Breast epithelium (tissue), 4 donors: ENCODE results near the gene DNM3. TPM values are rescaled to one million over a fixed set of nuclear protein-coding genes. Genes with fewer than 3 reads are reported as not detected.
A peak's percentile ranks its signal among the peaks of the same experiment; 100 is the strongest.
"Not testable (repeated sequence)": the region's sequence is repeated elsewhere in the genome, so short reads cannot be mapped to it uniquely, and the experiment has no call there.

ENCODE experiments used
- DNase-seq, 2 donors: peaks; one replicate each; pipeline ENCODE4 v3.0.0-alpha.2; 2019; ENCODE audit warnings: low spot score in 2 of 2
- H3K27ac ChIP-seq, 2 donors: fragments of 200-600 bp; sonication (generic) in 1 of 2; one replicate each; pipeline ENCODE4 v1.5.1; 2016 to 2019; ENCODE audit warnings: mild to moderate bottlenecking in 1 of 2
- H3K27me3 ChIP-seq, 2 donors: fragments of 200-600 bp; sonication (generic) in 1 of 2; one replicate each; pipeline versions ENCODE4 v1.5.1 to v1.6.0; 2017 to 2019; ENCODE audit warnings: control low read depth in 1 of 2, mild to moderate bottlenecking in 1 of 2
- H3K36me3 ChIP-seq: fragments of 200-600 bp; one replicate; pipeline ENCODE4 v1.5.1; 2019
- H3K4me1 ChIP-seq, 2 donors: fragments of 200-600 bp; sonication (generic); one replicate each; pipeline ENCODE4 v1.5.1; 2016 to 2019; ENCODE audit warnings: control low read depth in 1 of 2
- H3K4me3 ChIP-seq, 3 donors: fragments of 200-600 bp; sonication (generic); 1 replicate in 2 of 3; 2 replicates in 1 of 3; pipeline ENCODE4 v1.5.1; 2016 to 2019; ENCODE audit warnings: mild to moderate bottlenecking in 3 of 3, moderate library complexity in 2 of 3
- H3K9me3 ChIP-seq, 2 donors: fragments of 200-600 bp; sonication (generic) in 1 of 2; one replicate each; pipeline ENCODE4 v1.5.1; 2016 to 2019; ENCODE audit warnings: control low read depth in 1 of 2
- POLR2A ChIP-seq: fragments of 450-650 bp; IDR thresholded peaks from one replicate; pipeline ENCODE4 v1.6.1; 2016; ENCODE audit warnings: antibody characterized with exemption, mild to moderate bottlenecking, moderate library complexity
- POLR2AphosphoS5 ChIP-seq, 3 donors: sonication (generic); formaldehyde crosslinking; IDR thresholded peaks; one replicate each; pipeline ENCODE4 v1.6.1; 2017; ENCODE audit warnings: antibody characterized with exemption in 3 of 3
- intact Hi-C: fragments of 100-400 bp; cut with DNase I; formaldehyde crosslinking; loops from one replicate; pipeline ENCODE4 v1.15.1; 2023; ENCODE audit warnings: low total_unique reads
- total RNA-seq, 3 donors: library from RNA; depleted of rRNA; stranded (reverse); fragments of >200 nt; gene quantifications; one replicate each; pipeline ENCODE4 v1.1.0, GENCODE V29; 2016
- TF ChIP-seq, protein P1 (sequence below), 3 donors: fragments of 450-650 bp; IDR thresholded peaks; one replicate each; pipeline ENCODE4 v1.5.1; 2016 to 2017; ENCODE audit warnings: antibody characterized with exemption in 3 of 3, mild to moderate bottlenecking in 3 of 3, moderate library complexity in 3 of 3

DNM3 gene
- total RNA-seq, 3 donors from 2014 or later: 5.1 to 7.5 (median 6.6) TPM

DNA sequence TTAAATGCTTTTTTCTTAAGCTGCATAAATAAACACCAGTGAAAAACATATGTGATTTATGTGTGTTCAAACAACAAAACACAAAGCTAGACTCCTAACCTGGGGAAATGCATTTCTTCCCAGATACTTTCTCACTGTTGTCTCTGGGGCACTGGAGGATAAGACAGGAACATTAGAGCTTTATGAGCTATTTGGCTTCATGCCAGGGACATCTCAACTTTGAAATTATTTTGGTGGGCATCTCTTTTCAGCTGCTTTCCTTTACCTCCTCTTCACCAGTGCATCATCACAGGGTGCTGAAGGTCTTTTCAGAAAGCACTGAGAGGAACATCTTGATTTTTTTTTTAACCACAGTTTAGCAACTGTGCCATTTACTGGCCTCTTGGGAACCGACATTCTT, 212.9 kb downstream of the DNM3 start:
- TF ChIP-seq POLR2A (no peak), POLR2AphosphoS5 (IDR thresholded peaks at IDR 0.05) (no peak)
- TF ChIP-seq, protein P1, sequence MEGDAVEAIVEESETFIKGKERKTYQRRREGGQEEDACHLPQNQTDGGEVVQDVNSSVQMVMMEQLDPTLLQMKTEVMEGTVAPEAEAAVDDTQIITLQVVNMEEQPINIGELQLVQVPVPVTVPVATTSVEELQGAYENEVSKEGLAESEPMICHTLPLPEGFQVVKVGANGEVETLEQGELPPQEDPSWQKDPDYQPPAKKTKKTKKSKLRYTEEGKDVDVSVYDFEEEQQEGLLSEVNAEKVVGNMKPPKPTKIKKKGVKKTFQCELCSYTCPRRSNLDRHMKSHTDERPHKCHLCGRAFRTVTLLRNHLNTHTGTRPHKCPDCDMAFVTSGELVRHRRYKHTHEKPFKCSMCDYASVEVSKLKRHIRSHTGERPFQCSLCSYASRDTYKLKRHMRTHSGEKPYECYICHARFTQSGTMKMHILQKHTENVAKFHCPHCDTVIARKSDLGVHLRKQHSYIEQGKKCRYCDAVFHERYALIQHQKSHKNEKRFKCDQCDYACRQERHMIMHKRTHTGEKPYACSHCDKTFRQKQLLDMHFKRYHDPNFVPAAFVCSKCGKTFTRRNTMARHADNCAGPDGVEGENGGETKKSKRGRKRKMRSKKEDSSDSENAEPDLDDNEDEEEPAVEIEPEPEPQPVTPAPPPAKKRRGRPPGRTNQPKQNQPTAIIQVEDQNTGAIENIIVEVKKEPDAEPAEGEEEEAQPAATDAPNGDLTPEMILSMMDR (IDR thresholded peaks at IDR 0.05): no peak

DNA sequence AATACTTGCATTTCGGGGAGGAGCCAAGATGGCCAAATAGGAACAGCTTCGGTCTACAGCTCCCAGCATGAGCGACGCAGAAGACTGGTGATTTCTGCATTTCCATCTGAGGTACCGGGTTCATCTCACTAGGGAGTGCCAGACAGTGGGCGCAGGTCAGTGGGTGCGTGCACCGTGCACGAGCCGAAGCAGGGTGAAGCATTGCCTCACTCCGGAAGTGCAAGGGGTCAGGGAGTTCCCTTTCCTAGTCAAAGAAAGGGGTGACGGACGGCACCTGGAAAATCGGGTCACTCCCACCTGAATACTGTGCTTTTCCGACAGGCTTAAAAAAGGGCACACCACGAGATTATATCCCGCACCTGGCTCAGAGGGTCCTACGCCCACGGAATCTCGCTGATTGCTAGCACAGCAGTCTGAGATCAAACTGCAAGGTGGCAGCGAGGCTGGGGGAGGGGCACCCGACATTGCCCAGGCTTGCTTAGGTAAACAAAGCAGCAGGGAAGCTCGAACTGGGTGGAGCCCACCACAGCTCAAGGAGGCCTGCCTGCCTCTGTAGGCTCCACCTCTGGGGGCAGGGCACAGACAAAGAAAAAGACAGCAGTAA, 214.6 kb downstream of the DNM3 start:
- H3K36me3 ChIP-seq, H3K27ac ChIP-seq, H3K9me3 ChIP-seq, intact Hi-C loops, H3K4me3 ChIP-seq, DNase-seq, H3K27me3 ChIP-seq, H3K4me1 ChIP-seq: not testable (repeated sequence)

More for the DNA sequence above, 212.9 kb downstream of the DNM3 start:
- H3K27me3 ChIP-seq: no peaks in the 10 kb centered on the region
- no peak for DNase-seq
- H3K4me3 ChIP-seq: no peak overlapping the region
- H3K4me1 ChIP-seq: no peaks in the 10 kb centered on the region
- intact Hi-C loops: no loop called here
- H3K36me3 ChIP-seq: no peaks in the 10 kb centered on the region
- H3K27ac ChIP-seq: no peak overlapping the region
- no peaks in the 10 kb centered on the region for H3K9me3 ChIP-seq

DNA sequence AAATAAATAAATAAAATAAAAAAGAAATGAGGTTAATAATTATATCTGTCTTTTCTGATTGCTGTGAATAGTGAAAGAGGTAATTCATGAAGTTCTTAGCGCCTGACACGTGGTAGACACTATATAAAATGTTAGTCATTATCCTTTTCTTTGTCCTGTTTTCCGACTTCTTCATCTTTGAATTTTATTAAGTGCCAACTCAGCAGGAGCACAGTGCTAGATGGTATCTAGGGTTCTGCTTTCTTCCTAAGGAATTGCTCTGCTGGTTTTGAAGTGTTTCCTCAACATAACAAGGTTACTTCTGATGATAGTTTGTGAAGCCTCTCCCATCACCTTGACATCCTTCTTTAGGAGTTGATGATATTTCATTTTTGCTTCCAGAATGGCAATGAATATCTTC, 227.0 kb downstream of the DNM3 start:
- intact Hi-C loops: no loop called here
- no peak for TF ChIP-seq POLR2AphosphoS5 (IDR thresholded peaks at IDR 0.05)
- H3K4me3 ChIP-seq: no peak overlapping the region
- no peak for DNase-seq
- no peaks in the 10 kb centered on the region for H3K36me3 ChIP-seq
- no peaks in the 10 kb centered on the region for H3K4me1 ChIP-seq
- H3K27ac ChIP-seq: no peak overlapping the region
- no peaks in the 10 kb centered on the region for H3K9me3 ChIP-seq
- H3K27me3 ChIP-seq: no peaks in the 10 kb centered on the region

DNA sequence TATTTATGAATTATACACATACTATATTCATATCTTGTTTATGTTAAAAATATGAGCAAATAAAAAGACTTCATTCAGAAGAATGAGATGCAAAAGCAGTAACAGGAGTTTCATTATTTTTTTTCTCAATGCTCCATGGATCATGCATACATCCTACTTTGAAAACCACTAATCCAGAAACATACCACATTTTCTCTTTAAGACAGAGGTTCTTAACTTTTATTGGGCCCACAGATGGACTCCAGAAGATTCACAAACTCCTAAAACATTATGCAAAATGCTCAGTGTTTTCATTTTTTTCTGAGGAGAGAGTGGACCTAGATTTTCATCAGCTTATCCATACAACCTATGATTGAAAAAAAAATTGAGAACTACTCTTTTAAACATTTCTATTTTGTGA, 227.8 kb downstream of the DNM3 start:
- TF ChIP-seq POLR2A (no peak), POLR2AphosphoS5 (IDR thresholded peaks at IDR 0.05) (no peak)
- TF ChIP-seq, protein P1 (IDR thresholded peaks at IDR 0.05): no peak
- no peaks in the 10 kb centered on the region for H3K27me3 ChIP-seq
- H3K4me1 ChIP-seq: no peaks in the 10 kb centered on the region
- H3K4me3 ChIP-seq: no peak overlapping the region
- no peaks in the 10 kb centered on the region for H3K9me3 ChIP-seq
- intact Hi-C loops: no loop called here
- no peaks in the 10 kb centered on the region for H3K36me3 ChIP-seq
- DNase-seq: no peak
- no peak overlapping the region for H3K27ac ChIP-seq

DNA sequence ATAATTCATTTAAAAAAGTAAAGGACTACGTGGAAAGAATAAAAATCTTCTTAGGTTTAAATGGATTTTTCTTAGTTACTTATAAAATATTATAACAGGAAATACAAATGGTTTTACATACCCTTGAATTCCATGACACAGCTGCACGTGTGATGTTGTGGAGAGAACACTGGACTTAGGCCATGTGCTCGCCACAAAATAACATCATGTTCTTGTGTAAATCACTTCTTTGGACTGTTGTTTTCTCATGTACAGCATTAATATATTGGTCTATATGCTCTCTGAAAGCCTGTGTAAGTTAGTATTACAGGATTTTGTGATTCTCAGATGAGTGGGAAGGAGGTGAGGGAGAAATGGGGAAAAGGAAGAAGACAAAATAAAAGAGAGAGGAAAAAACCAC, 228.2 kb downstream of the DNM3 start:
- H3K9me3 ChIP-seq: no peaks in the 10 kb centered on the region
- H3K27ac ChIP-seq: peak overlapping the region; percentile 52 to 59
- no peak overlapping the region for H3K4me3 ChIP-seq
- DNase-seq: no peak
- H3K36me3 ChIP-seq: no peaks in the 10 kb centered on the region
- intact Hi-C loops: no loop called here
- TF ChIP-seq POLR2A (no peak), POLR2AphosphoS5 (IDR thresholded peaks at IDR 0.05) (no peak)
- TF ChIP-seq, protein P1 (IDR thresholded peaks at IDR 0.05): no peak
- H3K27me3 ChIP-seq: no peaks in the 10 kb centered on the region
- H3K4me1 ChIP-seq: no peaks in the 10 kb centered on the region

DNA sequence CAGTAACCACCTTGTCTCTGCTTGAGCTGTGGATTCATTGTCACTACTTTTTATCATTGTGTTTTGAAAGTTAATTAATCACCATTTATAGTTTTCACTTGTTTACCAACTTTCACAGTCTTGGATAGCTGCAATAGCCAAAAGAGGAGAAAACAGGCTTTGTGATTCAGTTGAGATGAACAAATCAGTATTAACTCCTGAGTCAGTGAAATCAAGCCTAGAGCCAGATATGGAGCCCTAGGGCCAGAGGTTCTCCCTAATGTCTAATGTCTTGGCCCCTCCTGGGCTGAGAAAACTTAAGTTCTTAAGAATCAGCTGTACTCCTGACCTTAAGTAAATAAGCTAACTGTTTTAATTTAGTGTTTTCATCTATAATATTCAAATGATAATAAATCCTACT, 228.8 kb downstream of the DNM3 start:
- TF ChIP-seq, protein P1 (IDR thresholded peaks at IDR 0.05): no peak
- no peak for DNase-seq
- H3K9me3 ChIP-seq: no peaks in the 10 kb centered on the region
- H3K4me3 ChIP-seq: no peak overlapping the region
- H3K27ac ChIP-seq: peak overlapping the region; percentile 52 to 59
- intact Hi-C loops: no loop called here
- H3K4me1 ChIP-seq: no peaks in the 10 kb centered on the region
- H3K36me3 ChIP-seq: no peaks in the 10 kb centered on the region
- no peaks in the 10 kb centered on the region for H3K27me3 ChIP-seq
